Esophagus mucosa (tissue), 1 donor: ENCODE data around the gene NOX3. TPM values are rescaled to one million over a fixed set of nuclear protein-coding genes. Genes with fewer than 3 reads are reported as not detected.
"Not testable (repeated sequence)": the region's sequence is repeated elsewhere in the genome, so short reads cannot be mapped to it uniquely, and the experiment has no call there.

ENCODE experiments used
- ATAC-seq: fragments of 200-7000 bp; cut with Tn5 transposase; one replicate; pipeline ENCODE4 v1.9.1; 2020
- total RNA-seq: library from RNA; stranded (reverse); gene quantifications from one replicate; pipeline ENCODE4 v1.2.4, GENCODE V29; 2023
- donor health status: DM: yes; HTN: yes; CAD: no.

The NOX3 gene
- total RNA-seq, 1 donor from 2014 or later, result not detected

DNA sequence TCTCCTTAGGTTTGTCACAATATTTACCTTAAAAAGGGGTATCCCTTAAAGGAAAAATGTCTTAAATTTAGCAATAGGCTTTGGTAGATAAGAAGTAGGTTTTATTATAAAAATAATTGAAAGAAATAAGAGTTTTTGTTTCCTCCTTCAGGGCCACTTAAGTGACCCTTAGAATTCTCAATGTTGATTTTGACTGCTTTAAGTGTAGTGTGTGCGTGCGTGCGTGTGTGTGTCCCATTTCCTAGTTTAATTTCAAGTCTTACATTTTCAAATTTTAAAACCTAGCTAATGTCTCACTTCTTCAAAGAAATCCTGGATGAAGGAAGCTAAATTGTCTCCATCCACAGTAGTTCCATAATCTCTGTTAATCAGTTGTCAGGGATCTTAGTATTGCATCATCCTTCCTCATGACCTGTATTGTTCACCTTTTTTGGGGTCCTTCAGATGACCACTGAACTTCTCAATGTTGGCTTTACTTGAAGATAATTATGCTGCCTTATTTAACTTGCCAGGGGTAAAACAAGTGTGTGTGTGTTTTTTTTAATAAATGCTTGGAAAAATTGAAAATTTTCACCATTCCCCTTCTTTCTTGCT is 90.7 kb downstream of the NOX3 start:
- no peak for ATAC-seq

DNA sequence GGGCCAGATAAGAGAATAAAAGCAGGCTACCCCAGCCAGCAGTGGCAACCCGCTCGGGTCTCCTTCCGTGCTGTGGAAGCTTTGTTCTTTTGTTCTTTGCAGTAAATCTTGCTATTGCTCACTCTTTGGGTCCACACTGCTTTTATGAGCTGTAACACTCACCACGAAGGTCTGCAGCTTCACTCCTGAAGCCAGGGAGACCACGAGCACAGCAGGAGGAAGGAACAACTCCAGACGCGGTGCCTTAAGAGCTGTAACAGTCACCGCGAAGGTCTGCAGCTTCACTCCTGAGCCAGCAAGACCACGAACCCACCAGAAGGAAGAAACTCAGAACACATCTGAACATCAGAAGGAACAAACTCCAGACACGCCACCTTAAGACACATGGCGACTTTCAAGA is 91.6 kb downstream of the NOX3 start:
- ATAC-seq, result not testable (repeated sequence)

DNA sequence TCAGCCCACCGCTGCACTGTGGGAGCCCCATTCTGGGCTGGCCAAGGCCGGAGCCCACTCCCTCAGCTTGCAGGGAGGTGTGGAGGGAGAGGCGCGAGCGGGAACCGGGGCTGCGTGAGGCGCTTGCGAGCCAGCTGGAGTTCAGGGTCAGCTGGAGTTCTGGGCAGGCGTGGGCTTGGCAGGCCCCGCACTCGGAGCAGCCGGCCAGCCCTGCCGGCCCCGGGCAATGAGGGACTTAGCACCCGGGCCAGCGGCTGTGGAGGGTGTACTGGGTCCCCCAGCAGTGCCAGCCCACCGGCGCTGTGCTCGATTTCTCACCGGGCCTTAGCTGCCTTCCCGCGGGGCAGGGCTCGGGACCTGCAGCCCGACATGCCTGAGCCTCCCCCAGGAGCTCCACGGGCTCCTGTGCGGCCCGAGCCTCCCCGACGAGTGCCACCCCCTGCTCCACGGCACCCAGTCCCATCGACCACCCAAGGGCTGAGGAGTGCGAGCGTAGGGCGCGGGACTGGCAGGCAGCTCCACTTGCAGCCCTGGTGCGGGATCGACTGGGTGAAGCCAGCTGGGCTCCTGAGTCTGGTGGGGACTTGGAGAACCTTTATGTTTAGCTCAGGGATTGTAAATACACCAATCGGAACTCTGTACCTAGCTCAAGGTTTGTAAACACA is 92.5 kb downstream of the NOX3 start:
- ATAC-seq, result not testable (repeated sequence)

DNA sequence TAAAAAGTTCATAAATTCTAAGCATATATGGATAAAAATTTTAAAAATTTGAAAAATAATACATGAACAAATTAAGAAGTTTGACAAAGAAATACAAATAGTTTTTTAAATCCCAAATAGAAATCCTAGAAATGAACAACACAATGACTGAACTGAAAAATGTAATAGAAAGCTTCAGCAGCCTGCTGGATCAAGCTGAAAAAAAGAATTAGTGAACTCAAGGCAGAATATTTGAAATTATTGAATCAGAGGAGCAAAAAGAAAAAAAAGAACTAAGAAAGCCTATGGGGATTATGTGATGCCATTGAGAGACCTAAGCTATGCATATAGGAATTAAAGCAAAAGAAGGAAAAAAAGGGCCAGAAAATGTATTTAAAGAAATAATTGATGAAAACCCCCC is 101.5 kb downstream of the NOX3 start:
- ATAC-seq, result no peak

DNA sequence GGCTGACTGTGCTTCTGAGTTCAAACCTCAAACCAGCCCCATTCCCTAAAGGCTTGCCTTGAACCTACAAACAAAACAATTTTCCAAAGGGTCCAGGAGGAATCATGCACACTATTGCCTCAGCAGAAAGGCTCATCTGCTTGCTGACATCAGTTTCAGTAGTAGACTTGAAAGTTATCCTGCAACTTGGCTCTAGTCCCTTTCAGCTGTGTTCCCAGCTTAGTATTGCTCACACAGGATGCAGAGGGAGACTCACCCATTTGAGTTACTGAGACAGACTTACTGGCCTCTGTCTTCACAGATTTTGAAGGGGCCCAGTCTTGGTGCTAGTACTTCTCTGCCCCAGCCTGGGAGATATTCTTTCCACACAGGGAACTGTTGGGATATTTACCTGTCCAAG is 102.8 kb downstream of the NOX3 start:
- ATAC-seq, result no peak

DNA sequence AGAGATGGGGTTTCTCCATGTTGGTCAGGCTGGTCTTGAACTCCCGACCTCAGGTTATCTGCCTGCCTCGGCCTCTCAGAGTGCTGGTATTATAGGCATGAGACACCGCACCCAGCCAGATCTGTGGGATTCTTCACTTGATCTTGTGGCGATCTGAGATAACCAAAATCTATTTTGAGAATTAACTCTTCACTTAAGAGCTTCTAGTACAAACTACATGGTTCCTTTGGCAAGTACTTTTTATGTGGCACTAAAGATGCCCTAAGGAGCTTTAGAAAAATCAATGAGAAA is 103.6 kb downstream of the NOX3 start:
- ATAC-seq, result no peak

DNA sequence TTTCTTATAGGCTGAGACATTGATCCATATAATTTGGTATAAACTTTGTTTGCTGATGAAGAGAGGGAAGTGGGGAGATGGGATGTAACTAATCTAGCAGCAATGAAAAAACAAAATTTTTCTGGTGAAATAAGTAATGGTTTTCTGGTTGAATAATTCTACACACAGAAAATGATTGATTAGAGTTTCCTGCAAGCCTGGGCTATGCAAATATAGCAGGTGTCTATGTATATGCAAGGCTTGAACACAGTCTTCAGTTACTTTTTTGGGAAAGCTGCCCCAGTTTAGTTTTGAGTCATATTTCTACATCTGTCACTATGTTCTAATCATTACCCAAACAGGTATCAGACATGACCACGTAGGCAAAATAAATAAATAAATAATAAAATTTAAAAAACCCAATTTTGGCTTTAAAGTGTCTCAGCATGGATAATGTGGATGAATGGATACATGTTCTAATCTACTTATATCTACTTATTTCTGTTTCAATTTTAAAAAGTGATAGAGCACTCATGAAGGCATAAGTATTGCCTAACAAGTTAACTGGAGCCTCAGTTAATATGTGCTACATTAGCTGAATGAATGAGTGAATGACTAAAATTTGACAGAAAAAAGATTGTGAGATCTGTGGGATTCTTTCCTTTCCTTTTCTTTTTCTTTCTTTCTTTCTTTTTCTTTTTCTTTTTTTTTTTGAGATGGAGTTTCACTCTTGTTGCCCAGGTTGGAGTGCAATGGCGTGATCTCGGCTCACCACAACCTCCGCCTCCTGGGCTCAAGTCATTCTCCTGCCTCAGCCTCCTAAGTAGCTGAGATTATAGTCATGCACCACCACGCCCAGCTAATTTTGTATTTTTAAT is 104.1 kb downstream of the NOX3 start:
- no peak for ATAC-seq

DNA sequence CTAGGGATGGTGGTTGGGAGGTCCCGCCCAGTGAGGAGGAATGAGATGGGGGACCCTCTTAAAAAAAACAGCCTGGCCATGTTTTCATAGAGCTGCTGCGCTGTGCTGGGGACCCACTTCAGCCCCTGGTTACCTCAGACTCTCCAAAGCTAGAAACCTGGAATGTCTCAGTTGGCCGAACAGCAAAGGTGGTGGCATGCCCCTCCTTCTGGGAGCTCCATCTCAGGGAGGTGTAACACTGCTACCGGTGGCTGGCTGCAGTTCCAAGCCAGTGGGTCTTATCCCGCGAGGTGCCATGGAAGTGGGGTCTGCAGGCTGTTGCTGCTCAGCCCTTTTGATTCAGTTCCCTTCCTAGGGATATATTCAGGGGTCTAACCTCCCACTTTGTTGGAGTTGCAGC is 105.7 kb downstream of the NOX3 start:
- ATAC-seq, result no peak

DNA sequence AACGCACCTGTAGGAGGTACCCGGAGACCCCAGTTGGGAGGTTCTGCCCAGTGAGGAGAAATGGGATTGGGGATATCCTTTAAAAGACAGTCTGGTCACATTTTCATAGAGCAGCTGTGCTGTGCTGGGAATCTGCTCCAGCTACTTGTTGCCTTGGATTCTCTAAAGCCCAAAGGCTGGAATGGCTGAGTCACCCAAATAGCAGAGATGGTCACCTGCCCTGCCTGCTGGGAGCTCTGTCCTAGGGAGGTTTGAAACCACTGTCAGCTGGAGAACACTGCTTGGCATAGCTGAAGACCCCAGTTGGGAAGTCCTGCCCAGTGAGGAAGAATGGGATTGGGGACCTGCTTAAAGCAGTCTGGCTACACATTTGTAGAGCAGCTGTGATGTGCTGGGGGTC is 106.5 kb downstream of the NOX3 start:
- no peak for ATAC-seq

DNA sequence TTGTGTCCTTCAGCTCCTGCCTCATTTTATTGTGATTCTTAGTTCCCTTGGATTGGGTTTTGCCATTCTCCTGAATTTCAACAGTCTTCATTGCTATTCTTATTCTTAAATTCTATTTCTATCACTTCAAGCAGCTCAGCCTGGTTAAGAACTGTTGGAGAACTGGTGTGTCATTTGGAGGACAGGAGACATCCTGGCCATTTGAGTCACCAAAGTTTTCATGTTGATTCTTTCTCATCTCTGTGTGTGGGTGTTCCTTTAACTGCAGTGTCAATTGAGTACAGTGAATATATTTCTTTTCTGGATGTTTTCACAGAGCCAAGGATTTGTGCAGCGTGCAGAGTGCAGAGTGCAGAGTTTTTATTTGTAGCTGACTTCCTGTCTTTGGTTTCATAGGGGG is 107.8 kb downstream of the NOX3 start:
- no peak for ATAC-seq

DNA sequence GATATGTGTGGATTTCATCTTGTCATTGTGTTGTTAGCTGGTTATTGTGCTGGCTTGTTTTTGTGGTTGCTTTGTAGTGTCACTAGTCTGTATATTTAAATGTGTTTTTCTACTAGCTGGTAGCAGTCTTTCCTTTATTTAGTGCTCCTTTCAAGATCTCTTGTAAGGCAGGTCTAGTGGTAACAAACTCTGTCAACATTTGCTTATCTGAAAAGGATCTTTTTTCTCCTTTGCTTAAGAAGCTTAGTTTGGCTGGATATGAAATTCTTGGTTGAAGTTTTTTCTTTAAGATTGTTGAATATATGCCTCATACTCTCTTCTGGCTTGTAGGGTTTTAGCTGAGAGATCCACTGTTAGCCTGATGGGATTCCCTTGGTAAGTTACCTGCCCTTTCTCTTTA is 108.7 kb downstream of the NOX3 start:
- ATAC-seq, result no peak

Other genes starting within 250 kb of the NOX3 start
- gene CLDN20, start 191.8 kb downstream of the NOX3 start, total RNA-seq, result not detected
- 16.3 TPM for gene TFB1M, start 141.4 kb downstream of the NOX3 start, total RNA-seq